NCI-H69 (cell line): ENCODE data around the gene PPP4R1.

Experiments used
- DNase-seq: peaks from one replicate; lab custom pipeline; 2025; lab: John Stamatoyannopoulos, UW

PPP4R1 gene

GRCh38 chr18:9594823-9595596 is 19.3 kb downstream of the PPP4R1 start:
- DNase-seq, result no peak

DNA sequence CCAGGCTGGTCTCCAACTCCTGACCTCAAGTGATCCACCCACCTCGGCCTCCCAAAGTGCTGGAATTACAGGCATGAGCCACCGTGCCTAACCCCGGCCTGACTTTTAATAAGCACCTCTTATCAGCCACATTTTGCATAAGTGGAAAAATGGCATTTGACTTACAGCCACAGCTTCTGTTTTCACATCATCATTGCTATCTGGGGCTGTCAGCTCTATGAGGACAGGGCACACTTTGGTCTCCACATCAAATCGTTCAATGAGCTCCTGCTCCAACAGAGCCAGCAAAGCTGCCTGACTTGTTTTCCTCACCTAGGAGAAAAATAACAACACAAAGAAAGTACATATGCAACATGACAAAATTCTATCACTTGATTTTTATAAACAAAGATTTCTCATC is 26.4 kb downstream of the PPP4R1 start:
- DNase-seq, result no peak

DNA sequence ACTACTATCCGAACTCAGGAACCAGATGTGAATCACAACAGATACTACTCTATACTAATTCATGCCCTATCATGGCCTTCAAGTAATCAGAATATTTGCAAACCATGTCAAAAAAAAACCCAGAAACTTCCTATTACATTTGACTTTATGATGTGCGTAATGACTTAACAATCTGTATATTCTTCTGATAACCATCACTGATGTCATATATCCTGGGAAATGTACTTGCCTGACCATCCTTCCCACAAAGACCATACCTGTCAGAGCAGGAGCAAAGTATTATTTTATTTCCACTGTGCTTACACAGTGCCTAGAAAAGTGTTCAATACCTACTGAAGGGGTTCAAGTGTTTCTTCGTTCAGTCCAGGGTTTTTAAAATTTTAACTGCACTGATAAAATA is 27.5 kb downstream of the PPP4R1 start:
- DNase-seq, result no peak

GRCh38 chr18:9581667-9582066 is 32.7 kb downstream of the PPP4R1 start:
- DNase-seq, result no peak

- peak; percentile 63 for DNase-seq
Measured at GRCh38 chr18:9578306-9578705, 36.1 kb downstream of the PPP4R1 start.

DNA sequence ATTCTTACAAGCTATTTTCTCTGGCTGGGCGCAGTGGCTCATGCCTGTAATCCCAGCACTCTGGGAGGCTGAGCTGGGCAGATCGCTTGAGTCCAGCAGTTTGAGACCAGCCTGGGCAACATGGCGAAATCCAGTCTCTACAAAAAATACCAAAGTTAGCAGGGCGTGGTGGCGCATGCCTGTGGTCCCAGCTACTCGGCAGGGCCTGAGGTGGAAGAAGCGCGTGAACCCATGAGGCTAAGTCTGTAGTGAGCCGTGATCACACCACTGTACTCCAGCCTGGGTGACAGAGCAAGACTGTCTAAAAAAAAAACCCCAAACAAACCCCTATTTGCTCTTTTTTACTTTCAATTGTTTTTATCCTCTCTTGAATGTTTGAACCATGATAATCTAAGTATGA is 37.0 kb downstream of the PPP4R1 start:
- DNase-seq, result no peak

- DNase-seq, result peak; percentile 99
Measured at GRCh38 chr18:9575558-9575957, 38.8 kb downstream of the PPP4R1 start.

- no peak for DNase-seq
Measured at GRCh38 chr18:9574473-9575115, 39.8 kb downstream of the PPP4R1 start.

GRCh38 chr18:9571546-9571945 is 42.8 kb downstream of the PPP4R1 start:
- DNase-seq, result no peak

DNA sequence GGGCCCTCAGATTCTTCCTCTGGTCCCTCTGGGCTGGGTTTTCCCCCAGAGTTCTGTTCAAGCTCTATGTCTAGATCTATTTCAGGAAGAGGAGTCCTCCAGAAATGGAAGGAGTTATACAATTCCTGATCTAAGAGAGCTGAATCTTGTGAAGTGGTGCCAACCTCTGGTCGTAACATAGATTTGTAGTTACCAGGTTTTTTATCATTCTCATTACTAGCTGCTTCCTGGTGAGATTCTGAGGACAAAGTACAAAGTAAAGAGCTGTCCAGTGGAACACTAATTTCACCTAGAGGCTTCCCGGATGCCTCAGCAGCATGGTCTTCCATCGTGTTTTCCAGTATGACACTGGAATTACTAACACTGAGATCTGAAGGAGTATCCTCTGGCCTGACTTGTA is 44.1 kb downstream of the PPP4R1 start:
- no peak for DNase-seq

DNA sequence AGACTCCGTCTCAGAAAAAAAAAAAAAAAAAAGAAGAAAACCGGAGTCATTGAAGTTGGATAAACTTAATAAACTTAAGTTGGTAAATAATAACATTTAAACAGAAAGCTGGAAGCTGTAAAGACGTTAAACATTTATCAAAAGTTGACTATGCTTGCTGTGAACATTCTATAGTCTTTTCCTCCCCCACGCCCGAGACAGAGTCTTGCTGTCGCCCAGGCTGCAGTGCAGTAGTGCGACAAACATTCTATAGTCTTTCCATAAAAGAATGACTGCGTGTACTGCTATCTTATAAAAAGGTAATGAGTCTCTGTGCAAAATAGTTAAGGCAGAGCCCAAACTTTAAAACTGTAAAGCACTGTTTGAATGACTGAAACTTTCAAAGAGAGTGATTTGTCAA is 45.2 kb downstream of the PPP4R1 start:
- DNase-seq, result no peak

DNA sequence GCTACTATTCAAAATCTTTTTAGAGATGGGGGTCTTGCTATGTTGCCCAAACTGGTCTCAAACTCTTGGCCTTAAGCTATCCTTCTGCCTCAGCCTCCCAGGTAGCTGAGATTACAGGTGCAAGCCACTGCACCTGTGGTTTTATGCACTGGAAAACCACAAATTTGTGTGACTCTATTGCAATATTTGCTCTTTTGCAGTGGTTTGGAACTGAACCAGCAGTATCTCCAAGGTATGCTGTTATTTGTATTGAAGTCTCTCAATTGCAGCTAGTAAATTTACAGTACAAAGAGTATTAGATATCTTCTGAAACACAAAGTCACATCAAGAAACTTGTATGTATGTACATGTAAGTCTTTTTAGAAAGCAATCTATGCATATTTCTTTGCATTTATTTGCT is 46.2 kb downstream of the PPP4R1 start:
- DNase-seq, result no peak

DNA sequence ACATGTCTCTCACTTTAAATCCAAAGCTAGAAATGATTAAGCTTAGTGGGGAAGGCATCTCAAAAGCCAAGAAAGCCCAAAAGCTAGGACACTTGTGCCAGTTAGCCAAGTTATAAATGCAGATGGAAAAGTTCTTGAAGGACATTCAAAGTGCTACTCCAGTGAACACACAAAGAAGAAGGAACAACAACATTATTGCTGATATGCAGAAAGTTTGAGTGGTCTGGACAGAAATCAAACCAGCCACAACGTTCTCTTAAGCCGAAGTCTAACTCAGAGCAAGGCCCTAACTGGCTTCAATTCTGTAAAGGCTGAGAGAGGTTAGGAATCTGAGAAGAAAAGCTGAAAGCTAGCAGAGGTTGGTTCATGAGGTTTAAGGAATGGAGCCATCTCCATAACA is 49.0 kb downstream of the PPP4R1 start:
- no peak for DNase-seq

- no peak for DNase-seq
Measured at GRCh38 chr18:9563331-9563730, 51.0 kb downstream of the PPP4R1 start.

GRCh38 chr18:9562584-9562983 is 51.8 kb downstream of the PPP4R1 start:
- DNase-seq, result no peak

GRCh38 chr18:9561759-9562158 is 52.6 kb downstream of the PPP4R1 start:
- DNase-seq, result no peak

DNA sequence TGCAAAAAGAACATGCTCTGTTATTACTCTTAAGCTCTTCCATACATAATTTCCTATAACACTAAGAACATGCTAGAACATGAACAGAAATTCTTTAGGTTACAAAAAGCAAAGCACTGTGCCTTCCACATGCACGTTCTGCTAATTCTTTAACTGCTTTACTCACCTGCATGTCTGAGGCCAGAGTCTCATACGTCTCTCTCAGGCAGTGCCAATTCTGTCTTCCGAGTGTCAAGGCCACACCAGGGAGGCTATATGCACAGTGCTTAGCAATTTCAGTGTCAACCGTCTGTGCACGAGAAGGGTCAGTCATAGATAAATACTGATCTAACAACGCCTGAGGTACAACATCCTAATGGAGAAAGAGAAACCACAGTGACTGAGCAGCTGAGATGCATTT is 55.1 kb downstream of the PPP4R1 start:
- DNase-seq, result no peak

DNA sequence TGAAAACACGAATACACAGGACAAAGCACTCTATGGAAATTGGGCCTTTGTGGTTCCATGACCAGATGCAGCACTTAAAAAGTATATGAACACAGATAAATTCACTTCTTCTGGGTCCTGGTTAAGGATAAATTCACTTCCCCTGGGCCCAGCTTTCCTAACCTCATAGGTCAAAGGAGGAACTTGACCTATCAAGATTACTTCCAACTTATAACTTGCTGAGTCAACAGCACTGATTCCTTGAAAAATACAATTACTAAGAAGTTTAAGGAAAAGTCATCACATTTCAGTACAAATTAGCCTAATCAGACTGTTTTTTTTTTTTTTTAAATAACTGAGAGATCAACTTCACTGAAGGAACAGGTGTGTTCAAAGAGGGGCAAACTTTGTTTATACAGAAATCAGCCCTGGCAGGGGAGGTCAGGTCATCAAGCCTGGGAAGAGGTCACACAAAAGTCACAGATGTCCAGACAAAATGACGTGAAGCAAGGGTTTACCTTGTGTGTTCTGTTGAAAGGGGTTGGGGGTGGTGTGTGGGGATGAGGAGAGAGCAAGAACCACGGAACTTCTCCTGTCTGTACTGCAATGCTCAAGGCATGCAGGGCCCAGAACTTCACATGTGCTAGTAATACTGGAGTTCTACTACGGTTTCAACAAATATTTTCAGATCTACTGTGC is 55.8 kb downstream of the PPP4R1 start:
- no peak for DNase-seq

DNA sequence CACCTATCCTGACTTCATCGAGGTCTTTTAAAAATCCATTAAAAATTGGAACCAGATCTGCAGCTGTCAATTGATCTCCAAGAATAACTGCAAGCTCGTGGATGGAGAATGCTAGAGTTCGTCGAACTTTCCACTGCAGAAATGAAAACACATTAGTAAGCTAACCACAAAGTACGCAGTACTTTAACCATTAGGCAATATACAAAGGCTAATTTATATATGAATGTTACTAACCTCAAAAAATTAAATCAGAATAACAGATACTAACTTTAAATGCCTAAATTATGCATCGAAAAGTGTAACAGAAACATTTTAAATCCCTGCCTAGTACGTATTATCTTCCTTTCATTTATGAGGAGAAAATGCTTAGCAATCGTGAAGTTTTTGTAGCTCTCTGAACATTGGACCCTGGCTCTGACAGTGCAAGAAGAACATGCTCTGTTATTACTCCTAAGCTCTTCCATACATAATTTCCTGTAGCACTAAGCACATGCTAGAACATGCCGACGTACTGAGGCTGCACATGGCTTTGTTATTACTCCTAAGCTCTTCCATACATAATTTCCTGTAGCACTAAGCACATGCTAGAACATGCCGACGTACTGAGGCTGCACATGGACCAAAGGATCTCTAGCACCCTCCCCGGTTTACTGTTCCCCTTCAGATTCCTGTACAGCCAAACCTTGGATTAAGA is 57.0 kb downstream of the PPP4R1 start:
- DNase-seq, result no peak

- no peak for DNase-seq
Measured at GRCh38 chr18:9552616-9553015, 61.7 kb downstream of the PPP4R1 start.

DNA sequence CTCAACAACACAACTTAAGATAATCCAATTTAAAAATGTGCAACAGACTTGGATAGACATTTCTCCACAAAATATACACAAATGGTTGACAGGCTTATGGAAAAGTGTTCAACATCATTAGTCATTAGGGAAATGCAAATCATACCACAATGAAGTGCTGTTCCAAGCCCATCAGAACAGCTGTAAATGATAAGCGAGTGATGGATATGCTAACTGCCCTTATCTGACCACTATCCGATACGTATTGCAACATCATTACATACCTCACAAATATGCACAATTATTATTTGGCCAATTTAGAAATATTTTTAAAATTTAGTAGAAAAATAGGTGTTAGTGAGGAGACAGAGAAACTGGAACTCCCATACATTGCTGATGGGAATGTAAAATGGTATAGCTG is 62.2 kb downstream of the PPP4R1 start:
- DNase-seq, result no peak

DNA sequence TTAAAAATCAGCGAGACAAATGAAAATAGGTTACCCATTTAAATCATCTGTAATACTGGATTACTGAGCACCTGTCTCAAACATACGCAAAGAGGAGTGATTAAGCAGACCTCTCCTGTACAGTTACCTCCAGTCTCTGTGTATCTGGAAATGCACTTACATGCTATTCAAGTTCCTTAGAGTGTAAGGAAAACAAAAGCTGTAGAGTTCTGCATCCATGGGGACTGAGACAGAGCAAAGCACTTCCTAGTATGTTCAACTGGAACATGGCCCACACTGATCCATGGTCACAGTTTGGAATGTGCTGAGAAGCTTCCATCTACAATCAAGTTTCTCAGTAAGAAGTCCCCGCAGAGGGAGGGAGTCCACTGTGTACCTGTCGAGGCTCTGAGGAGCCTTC is 63.9 kb downstream of the PPP4R1 start:
- no peak for DNase-seq

GRCh38 chr18:9549405-9549804 is 65.0 kb downstream of the PPP4R1 start:
- DNase-seq, result peak; percentile 49
